Measurements from ENCODE around the gene PRDM13. TPM values are rescaled to one million over a fixed set of nuclear protein-coding genes. Genes with fewer than 3 reads are reported as not detected.

Gene PRDM13
- total RNA-seq, 4 donors from 2014 or later: not detected

- Histone ChIP-seq H3K4me1 (peaks cover 19 to 31% of the 10 kb centered on the region in 2 donors), H3K27me3 (no peaks in the 10 kb centered on the region), H3K4me3 (peak within 1 kb of the TSS; percentile 84 to 99 (median 93)), H3K36me3 (no peaks in the 10 kb centered on the region), H3K27ac (peak within 1 kb of the TSS; percentile 83 to 91 (median 89)), H3K9me3 (no peaks in the 10 kb centered on the region)
- intact Hi-C loops (cut with DNase I; ENCODE audit: low total_unique reads) (loop anchor here (1.0 to 5.0 kb wide), 3 partner anchors 47 to 179 kb away; no protein-coding TSS in a partner anchor), in situ Hi-C loops (cut with MboI; ENCODE audit: low sequenced_read_pairs in 4 of 4) (loop anchor here in 2 of 4 donors (10.0 kb wide), 1 partner anchor 54 kb away; the partner anchor contains the start of gene USP45 (in 2 of the 2))
- ATAC-seq: peak; percentile 98 to 99
- DNase-seq: peak; percentile 87 to 95
- peak; percentile 74 for TF ChIP-seq POLR2A (IDR thresholded peaks at IDR 0.05)
- TF ChIP-seq CTCF (IDR thresholded peaks at IDR 0.05 in 4 of 5, conservative IDR thresholded peaks at IDR 0.05 in 1 of 5): peak in 1 of 5 experiments; percentile 11
These were observed 38.3 kb upstream of the PRDM13 start, which contains the start of gene CCNC for GRCh38 chr6:99568103-99568933. CCNC (minus strand) TSS chr6:99568660; CDS start chr6:99568527, 133 bp downstream.

GRCh38 chr6:99573980-99574617, 32.5 kb upstream of the PRDM13 start:
- no peak for TF ChIP-seq POLR2A (IDR thresholded peaks at IDR 0.05)
- no peak for TF ChIP-seq CTCF (IDR thresholded peaks at IDR 0.05 in 4 of 5, conservative IDR thresholded peaks at IDR 0.05 in 1 of 5)
- in situ Hi-C loops (cut with MboI; ENCODE audit: low sequenced_read_pairs in 4 of 4): no loop called here
- Histone ChIP-seq H3K9me3 (no peaks in the 10 kb centered on the region), H3K27ac (no peak overlapping the region), H3K4me1 (no peaks in the 10 kb centered on the region), H3K4me3 (no peak overlapping the region), H3K27me3 (no peaks in the 10 kb centered on the region), H3K36me3 (no peaks in the 10 kb centered on the region)
- intact Hi-C loops (cut with DNase I; ENCODE audit: low total_unique reads): no loop called here
- no peak for ATAC-seq
- no peak for DNase-seq

- intact Hi-C loops (cut with DNase I; ENCODE audit: low total_unique reads): no loop called here
- no peak for TF ChIP-seq CTCF (IDR thresholded peaks at IDR 0.05 in 4 of 5, conservative IDR thresholded peaks at IDR 0.05 in 1 of 5)
- no peak for TF ChIP-seq POLR2A (IDR thresholded peaks at IDR 0.05)
- no peak overlapping the region for H3K4me3 ChIP-seq
- no peak for DNase-seq
- no peaks in the 10 kb centered on the region for H3K27me3 ChIP-seq
- no peak for ATAC-seq
- H3K9me3 ChIP-seq: no peaks in the 10 kb centered on the region
- in situ Hi-C loops (cut with MboI; ENCODE audit: low sequenced_read_pairs in 4 of 4): loop anchor here in 1 of 4 donors (25.0 kb wide), 1 partner anchor 162 kb away; no protein-coding TSS in a partner anchor
- no peaks in the 10 kb centered on the region for H3K4me1 ChIP-seq
- H3K27ac ChIP-seq: no peak overlapping the region
- no peaks in the 10 kb centered on the region for H3K36me3 ChIP-seq
These were observed 30.9 kb upstream of the PRDM13 start for GRCh38 chr6:99575544-99576227.

GRCh38 chr6:99579781-99580180, 26.9 kb upstream of the PRDM13 start:
- H3K27me3 ChIP-seq: peaks cover 10 to 23% (median 13%) of the 10 kb centered on the region in 3 donors
- no peak for ATAC-seq
- H3K36me3 ChIP-seq: no peaks in the 10 kb centered on the region
- H3K4me3 ChIP-seq: no peak overlapping the region
- DNase-seq: no peak
- H3K9me3 ChIP-seq: no peaks in the 10 kb centered on the region
- no peaks in the 10 kb centered on the region for H3K4me1 ChIP-seq
- in situ Hi-C loops (cut with MboI; ENCODE audit: low sequenced_read_pairs in 4 of 4) (loop anchor here in 1 of 4 donors (25.0 kb wide), 1 partner anchor 158 kb away; no protein-coding TSS in a partner anchor), intact Hi-C loops (cut with DNase I; ENCODE audit: low total_unique reads) (no loop called here)
- no peak for TF ChIP-seq CTCF (IDR thresholded peaks at IDR 0.05 in 4 of 5, conservative IDR thresholded peaks at IDR 0.05 in 1 of 5)
- no peak for TF ChIP-seq POLR2A (IDR thresholded peaks at IDR 0.05)
- H3K27ac ChIP-seq: no peak overlapping the region

All from gastrocnemius medialis (tissue), 4 donors.